ENCODE results near the gene CACNA1A.

GRCh38 chr19:13231663-13232062, 274.6 kb downstream of the CACNA1A start:
- no peak for TF ChIP-seq BHLHE40 (IDR thresholded peaks at IDR 0.05; ENCODE audit: borderline replicate concordance)
- TF ChIP-seq SUZ12 (IDR thresholded peaks at IDR 0.05) = no peak
- no peak for TF ChIP-seq LEF1 (IDR thresholded peaks at IDR 0.05; ENCODE audit: borderline replicate concordance)
- TF ChIP-seq ZNF384 (IDR thresholded peaks at IDR 0.05) = no peak
- TF ChIP-seq FOXM1 (IDR thresholded peaks at IDR 0.05; ENCODE audit: borderline replicate concordance) = no peak
- TF ChIP-seq SP1 (IDR thresholded peaks at IDR 0.05) = no peak
- no peak for TF ChIP-seq ARNT (IDR thresholded peaks at IDR 0.05)
- no peak for TF ChIP-seq FOXK2 (IDR thresholded peaks at IDR 0.05)
- TF ChIP-seq ELF4 (IDR thresholded peaks at IDR 0.05) = no peak
- TF ChIP-seq HDGF (IDR thresholded peaks at IDR 0.05; ENCODE audit: borderline replicate concordance) = no peak
- no peak for TF ChIP-seq TARDBP (IDR thresholded peaks at IDR 0.05)
- TF ChIP-seq, protein P1, sequence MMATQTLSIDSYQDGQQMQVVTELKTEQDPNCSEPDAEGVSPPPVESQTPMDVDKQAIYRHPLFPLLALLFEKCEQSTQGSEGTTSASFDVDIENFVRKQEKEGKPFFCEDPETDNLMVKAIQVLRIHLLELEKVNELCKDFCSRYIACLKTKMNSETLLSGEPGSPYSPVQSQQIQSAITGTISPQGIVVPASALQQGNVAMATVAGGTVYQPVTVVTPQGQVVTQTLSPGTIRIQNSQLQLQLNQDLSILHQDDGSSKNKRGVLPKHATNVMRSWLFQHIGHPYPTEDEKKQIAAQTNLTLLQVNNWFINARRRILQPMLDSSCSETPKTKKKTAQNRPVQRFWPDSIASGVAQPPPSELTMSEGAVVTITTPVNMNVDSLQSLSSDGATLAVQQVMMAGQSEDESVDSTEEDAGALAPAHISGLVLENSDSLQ (IDR thresholded peaks at IDR 0.05) = no peak
